GM21360 (cell line): ENCODE results near the gene CEMP1.
A peak's percentile ranks its signal among the peaks of the same experiment; 100 is the strongest.
"Not testable (repeated sequence)": the region's sequence is repeated elsewhere in the genome, so short reads cannot be mapped to it uniquely, and the experiment has no call there.

ENCODE experiments used
- ATAC-seq: cut with Tn5 transposase; IDR thresholded peaks from one replicate; pipeline ENCODE4 v1.9.1; 2021; ENCODE audit warnings: mild to moderate bottlenecking, moderate library complexity; ENCODE audit not compliant: unreplicated experiment

The CEMP1 gene

DNA sequence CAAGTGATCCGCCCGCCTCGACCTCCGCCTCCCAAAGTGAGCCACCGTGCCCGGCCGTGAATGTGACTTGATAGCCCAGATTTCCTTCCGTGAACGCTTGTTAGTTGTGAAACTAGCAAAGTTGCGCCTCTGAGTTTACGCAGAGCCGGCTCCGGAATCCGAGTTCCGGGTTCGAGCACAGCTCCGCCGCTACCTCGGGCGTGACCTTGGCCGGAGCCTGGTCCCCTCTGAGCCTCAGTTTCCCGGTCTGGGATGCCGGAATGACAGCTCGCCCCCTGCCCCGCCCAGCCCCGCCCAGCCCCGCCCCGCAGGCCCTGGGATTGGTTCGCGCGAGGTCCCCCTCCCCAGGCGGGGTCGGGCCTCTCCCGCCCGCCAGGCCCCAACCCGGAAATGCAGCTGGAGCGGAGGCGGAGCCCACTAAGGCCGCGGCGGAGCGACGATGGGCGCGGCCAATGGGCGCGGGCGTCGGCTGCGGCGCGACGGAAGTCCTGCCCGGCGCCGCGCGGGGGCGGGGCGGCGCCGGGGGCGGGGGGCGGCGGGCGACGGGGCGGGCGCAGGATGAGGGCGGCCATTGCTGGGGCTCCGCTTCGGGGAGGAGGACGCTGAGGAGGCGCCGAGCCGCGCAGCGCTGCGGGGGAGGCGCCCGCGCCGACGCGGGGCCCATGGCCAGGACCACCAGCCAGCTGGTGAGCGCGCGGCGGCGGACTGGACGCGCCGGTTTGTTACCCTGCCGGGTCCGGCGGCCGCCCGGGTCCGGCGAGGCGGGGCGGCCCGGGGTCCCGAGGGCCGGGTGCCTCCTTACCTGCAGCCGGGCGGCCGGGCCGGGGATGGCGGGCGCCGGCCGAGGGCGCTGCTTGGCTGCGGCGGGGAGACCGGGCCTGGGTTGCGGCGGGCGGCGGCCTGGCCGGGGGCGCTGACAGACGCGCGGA is 6.5 kb upstream of the CEMP1 start, which contains the start of gene PDPK1:
Gene PDPK1, plus strand, starts transcription at position 571 of the 929 bp plus-strand sequence. Its CDS starts 92 bp downstream, at position 663.
- ATAC-seq = peak; percentile 74

DNA sequence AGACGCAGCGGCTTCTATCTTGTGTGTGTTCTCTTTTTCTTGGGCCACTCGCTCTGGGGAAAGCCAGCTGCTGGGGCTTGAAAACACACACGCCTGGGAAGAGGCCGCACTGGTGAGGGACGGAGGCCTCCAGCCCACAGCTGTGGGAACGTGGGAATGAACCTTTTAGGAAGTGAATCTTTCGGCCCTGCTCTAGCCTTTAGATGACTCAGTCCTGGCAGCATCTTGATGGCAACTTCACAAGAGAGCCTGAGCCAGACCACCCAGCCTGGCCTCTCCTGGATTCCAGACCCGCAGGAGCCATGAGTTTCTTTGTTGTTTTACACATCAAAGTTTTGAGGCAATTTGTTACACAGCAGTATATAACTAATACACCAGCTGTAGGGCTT is 4.4 kb upstream of the CEMP1 start:
- no peak for ATAC-seq

GRCh38 chr16:2534335-2534734 is 3.1 kb upstream of the CEMP1 start:
- not testable (repeated sequence) for ATAC-seq

DNA sequence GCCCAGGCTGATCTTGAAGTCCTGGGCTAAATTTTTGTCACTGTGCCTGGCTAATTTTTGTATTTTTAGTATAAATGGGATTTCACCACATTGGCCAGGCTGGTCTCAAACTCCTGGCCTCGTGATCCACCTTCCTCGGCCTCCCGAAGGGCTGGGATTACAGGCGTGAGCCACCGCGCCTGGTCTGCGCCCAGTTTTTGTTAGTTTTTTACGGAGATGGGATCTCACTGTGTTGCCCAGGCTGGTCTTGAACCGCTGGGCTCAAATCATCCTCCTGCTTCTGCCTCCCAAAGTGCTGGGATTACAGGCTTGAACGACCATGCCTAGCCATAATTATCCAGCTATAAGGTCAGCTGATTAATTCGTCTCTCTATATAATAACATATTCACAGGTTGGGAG is 2.7 kb upstream of the CEMP1 start:
- ATAC-seq = no peak

- ATAC-seq = not testable (repeated sequence)
Measured at GRCh38 chr16:2533142-2533755, 2.0 kb upstream of the CEMP1 start.

DNA sequence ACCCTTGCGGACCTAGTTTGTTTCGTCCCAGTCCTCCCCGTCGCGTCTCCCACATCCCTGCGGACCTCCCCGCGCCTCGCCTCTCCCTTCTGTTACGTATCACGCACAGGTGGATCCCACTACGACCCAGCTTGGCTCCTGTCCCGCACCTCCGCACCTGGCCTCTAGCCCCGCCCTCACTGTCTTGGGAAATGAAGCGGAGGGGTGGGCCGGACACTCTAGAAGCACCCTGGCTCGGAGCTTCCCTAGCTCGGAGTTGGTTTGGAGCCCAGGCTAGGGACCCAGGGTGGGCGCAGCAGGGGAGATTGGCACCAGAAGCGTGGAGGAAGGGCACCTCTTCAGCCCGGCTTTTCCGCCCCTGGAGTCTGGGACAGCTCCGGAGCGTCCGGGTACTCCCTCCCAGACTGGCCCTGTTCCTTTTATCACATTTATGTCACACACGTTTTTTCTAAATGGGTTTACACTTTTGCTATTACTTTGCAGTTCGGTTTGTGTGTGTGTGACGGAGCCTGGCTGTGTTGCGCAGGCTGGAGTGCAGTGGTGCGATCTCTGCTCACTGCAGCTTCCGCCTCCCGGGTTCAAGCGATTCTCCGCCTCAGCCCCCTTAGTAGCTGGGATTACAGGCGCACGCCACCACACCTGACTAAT is 1.4 kb upstream of the CEMP1 start:
- no peak for ATAC-seq

GRCh38 chr16:2531696-2532493 is 687 bp upstream of the CEMP1 start:
- ATAC-seq = peak; percentile 74

DNA sequence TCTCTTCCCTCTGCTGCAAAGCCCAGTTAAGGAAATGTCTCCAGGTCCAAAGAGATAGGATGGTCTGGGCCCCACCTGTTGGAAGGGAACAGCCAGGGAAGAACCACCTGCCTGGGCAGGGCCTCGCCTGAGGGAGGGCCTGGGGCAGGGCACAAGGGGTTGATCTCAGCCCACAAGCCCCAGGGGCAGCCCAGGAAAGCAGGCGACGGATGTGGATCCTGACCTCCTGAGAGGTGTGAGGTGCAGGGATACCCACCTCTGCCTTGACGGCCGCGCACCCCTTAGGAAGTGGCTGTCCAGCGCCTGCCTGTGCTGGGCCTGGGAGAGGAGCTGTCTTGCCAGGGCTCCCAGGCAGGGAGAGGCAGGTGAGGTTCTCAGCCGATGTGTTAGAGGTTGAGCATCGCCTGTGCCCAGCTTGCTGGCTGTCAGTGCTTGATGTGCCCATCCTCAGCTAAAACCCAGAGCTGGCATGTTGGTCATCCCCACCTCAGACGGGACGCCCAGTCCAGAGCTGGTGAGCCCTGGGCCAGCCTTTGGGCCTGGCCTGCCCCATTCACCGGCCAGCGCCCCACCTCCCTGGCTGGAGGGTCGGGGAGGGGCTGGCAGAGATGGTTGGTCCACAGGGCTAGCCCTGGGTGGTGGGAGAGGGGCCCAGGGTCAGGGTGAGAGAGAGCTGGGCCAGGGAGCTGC is 434 bp downstream of the CEMP1 start:
- no peak for ATAC-seq

GRCh38 chr16:2529961-2530628 is 1.1 kb downstream of the CEMP1 start:
- ATAC-seq = no peak

DNA sequence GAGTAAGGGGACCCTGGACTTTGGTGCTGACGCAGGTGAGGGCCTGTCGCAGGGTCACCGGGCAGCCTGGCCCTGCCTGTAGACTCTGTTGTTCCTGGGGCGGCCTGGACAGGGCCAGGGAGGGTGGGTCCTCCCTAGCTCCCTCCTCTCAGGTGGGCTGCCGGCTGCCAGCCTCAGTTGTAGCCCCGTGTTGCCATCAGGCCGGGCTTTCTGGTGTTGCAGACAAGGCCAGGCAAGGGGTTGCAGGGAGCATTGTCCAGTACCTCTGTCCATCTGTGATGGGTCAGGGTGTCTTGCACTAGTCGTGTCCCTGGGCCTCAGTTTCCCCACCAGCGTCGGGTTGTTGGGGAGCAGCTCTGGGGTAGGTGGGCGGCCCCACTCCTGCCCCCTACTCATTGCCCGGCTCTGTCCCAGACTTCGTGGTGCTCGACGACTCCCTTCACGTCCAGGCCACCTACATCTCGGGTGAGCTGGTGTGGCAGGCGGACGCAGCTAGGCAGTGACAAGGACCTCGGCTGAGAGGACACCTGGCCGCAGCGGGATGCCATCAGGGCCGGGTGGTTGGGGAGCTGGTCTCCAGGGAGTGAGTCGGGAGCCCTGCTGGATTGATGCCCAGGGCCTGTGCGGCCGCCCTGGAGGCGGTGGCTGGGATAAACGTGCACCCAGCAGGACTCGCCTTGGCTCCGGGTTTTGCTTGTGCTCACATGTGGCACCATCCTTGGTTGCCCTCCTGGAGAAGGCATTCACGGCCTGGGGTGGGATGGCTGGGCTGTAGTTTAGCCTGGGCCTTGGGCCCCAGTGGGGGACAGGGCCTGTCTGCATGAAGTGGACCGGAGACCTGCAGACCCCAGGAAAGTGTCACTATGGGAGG is 1.9 kb downstream of the CEMP1 start:
- ATAC-seq = no peak

DNA sequence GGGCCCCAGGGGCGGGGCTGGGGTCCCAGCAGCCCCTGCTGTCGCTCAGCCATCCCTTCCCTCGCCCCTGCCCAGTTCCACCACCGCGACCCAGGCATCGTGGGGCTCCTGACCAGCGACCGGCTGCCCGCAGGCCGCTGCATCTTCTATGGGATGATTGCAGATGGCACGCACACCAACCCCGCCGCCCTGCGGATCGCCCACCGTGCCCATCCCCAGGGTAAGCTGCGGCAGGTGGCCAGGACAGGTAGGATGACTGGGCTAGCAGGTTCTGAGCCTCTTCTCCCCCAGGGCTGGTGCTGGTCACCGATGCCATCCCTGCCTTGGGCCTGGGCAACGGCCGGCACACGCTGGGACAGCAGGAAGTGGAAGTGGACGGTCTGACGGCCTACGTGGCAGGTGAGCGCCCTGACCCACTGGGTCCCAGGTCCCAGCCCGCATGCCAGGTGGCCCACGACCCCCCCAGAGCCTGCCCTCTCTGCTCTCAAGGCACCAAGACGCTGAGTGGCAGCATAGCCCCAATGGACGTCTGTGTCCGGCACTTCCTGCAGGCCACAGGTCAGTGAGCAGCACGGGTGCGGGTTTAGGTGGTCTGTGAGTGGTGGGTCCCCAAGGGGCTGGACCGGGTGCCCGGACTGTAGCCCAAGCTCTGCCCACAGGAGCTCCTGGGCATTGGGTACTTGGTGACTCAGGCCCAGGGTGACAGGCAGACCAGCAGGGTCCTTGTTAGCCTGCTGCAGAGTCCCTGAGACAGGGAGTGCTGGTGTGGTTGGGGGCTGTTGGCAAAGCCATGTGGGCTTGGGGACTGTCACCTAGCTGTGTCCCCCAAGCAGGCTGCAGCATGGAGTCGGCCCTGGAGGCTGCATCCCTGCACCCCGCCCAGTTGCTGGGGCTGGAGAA is 2.8 kb downstream of the CEMP1 start:
- ATAC-seq = no peak

GRCh38 chr16:2527784-2528100 is 3.5 kb downstream of the CEMP1 start:
- no peak for ATAC-seq

DNA sequence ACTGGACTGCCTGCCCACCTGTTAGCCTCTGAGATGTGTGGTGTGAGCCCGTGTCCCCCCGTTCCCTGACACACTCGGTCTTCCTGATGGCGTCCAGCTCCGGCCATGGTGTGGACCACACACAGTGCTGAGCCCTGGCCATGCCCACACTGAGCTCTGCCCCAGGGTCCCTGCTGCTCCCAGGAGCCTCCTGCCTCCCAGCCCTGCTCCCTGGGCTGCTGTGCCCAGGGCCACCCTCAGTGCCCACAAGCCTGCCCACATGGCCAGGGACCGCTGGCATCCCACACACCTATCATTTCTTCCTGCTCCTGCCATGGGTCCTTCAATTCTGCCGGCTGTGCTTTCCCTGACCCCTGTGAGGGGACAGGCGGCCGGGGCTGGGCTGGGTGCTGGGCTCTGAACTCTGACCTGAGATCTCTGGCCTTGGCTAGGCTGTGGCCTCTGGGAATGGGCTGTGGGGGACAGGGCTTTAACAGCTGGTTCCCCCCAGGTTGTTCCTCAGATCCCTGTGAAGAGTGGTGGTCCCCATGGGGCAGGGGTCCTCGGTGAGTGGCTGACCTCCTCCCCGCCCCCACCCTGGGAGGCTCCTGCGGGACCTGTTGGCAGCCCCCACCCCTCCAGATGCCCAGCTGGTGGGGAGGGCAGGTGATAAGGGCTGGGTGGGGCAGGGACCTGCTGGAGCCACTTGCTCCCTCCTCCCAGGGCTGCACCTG is 4.0 kb downstream of the CEMP1 start:
- no peak for ATAC-seq

- no peak for ATAC-seq
Measured at GRCh38 chr16:2526135-2526534, 5.1 kb downstream of the CEMP1 start.

DNA sequence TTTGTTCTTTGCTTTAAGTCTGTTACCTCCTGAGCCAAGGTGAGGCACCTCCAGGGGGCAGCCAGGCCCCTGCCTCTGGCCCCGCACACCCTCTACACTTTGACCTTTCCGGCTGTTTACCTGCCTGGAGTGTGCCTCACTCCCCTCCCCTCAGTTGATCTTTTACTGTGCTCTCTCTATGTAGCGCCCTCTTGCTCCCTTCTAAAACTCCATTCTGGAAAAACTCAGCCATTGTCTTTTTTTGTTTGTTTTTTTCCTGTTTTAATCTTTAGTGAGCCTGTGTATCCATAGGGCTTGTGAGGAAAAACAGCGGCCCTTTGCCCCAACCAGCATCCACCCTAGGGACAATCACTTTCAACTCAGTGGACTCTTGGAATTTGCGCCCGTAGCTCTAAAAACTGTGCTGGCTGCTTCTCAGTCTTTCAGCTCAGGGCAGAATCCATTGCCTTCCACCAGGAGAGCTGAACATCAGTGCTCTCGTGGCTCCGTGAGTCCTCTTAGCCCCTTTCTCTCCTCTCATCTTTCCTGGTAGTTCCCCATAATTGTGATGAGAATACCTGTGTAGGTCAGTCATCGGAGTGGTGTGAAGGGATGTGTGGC is 6.8 kb downstream of the CEMP1 start:
- ATAC-seq = no peak

GRCh38 chr16:2523801-2524231 is 7.4 kb downstream of the CEMP1 start:
- no peak for ATAC-seq
